GM19328 (cell line): ENCODE measurements around the gene NADK2.
"Not testable (repeated sequence)": the region's sequence is repeated elsewhere in the genome, so short reads cannot be mapped to it uniquely, and the experiment has no call there.

Experiments used
- ATAC-seq: cut with Tn5 transposase; IDR thresholded peaks from one replicate; pipeline ENCODE4 v1.9.1; 2021; ENCODE audit warnings: mild to moderate bottlenecking, moderate library complexity; ENCODE audit not compliant: unreplicated experiment

Gene NADK2

GRCh38 chr5:36209664-36210063 is 32.1 kb downstream of the NADK2 start:
- no peak for ATAC-seq

- no peak for ATAC-seq
These were observed 32.9 kb downstream of the NADK2 start for GRCh38 chr5:36208786-36209185.

GRCh38 chr5:36206913-36207312 is 34.8 kb downstream of the NADK2 start:
- no peak for ATAC-seq

GRCh38 chr5:36205329-36205728 is 36.4 kb downstream of the NADK2 start:
- ATAC-seq = no peak

GRCh38 chr5:36202521-36202961 is 39.2 kb downstream of the NADK2 start:
- ATAC-seq = no peak

- ATAC-seq = no peak
These were observed 41.2 kb downstream of the NADK2 start for GRCh38 chr5:36200513-36200912.

GRCh38 chr5:36199620-36200019 is 42.1 kb downstream of the NADK2 start:
- no peak for ATAC-seq

- ATAC-seq = not testable (repeated sequence)
These were observed 42.9 kb downstream of the NADK2 start for GRCh38 chr5:36198783-36199182.

- no peak for ATAC-seq
These were observed 43.4 kb downstream of the NADK2 start for GRCh38 chr5:36198281-36198680.

- ATAC-seq = no peak
These were observed 48.0 kb downstream of the NADK2 start for GRCh38 chr5:36193746-36194145.

- not testable (repeated sequence) for ATAC-seq
These were observed 57.3 kb downstream of the NADK2 start for GRCh38 chr5:36184408-36184807.

- no peak for ATAC-seq
These were observed 60.0 kb downstream of the NADK2 start for GRCh38 chr5:36181774-36182173.

GRCh38 chr5:36180556-36181350 is 61.0 kb downstream of the NADK2 start:
- ATAC-seq = no peak

GRCh38 chr5:36179950-36180349 is 61.8 kb downstream of the NADK2 start:
- ATAC-seq = no peak

- ATAC-seq = no peak
These were observed 63.2 kb downstream of the NADK2 start for GRCh38 chr5:36178524-36178890.

GRCh38 chr5:36177715-36178523 is 63.8 kb downstream of the NADK2 start:
- no peak for ATAC-seq

- ATAC-seq = peak; percentile 87
These were observed 64.6 kb downstream of the NADK2 start for GRCh38 chr5:36177154-36177553.

GRCh38 chr5:36175043-36175442 is 66.7 kb downstream of the NADK2 start:
- no peak for ATAC-seq

GRCh38 chr5:36174119-36174518 is 67.6 kb downstream of the NADK2 start:
- no peak for ATAC-seq

- ATAC-seq = no peak
These were observed 68.3 kb downstream of the NADK2 start for GRCh38 chr5:36173426-36173825.

GRCh38 chr5:36172599-36172998 is 69.1 kb downstream of the NADK2 start:
- ATAC-seq = no peak

GRCh38 chr5:36170832-36171424 is 70.8 kb downstream of the NADK2 start:
- ATAC-seq = no peak
